D341Med (cell line): Measurements from ENCODE around the gene PITPNM1.
"Not testable (repeated sequence)": the region's sequence is repeated elsewhere in the genome, so short reads cannot be mapped to it uniquely, and the experiment has no call there.

ENCODE experiments used
- DNase-seq: peaks from one replicate; pipeline ENCODE4 v3.0.0; 2012; ENCODE audit warnings: low spot score

The PITPNM1 gene

GRCh38 chr11:67466367-67466766 lies 38.8 kb downstream of the PITPNM1 start:
- DNase-seq = no peak

GRCh38 chr11:67465530-67465929 lies 39.6 kb downstream of the PITPNM1 start:
- not testable (repeated sequence) for DNase-seq

- no peak for DNase-seq
Observed at GRCh38 chr11:67465189-67465510, 40.0 kb downstream of the PITPNM1 start.

GRCh38 chr11:67464411-67465188 lies 40.6 kb downstream of the PITPNM1 start:
- DNase-seq = peak; percentile 33

- DNase-seq = no peak
Observed at GRCh38 chr11:67463680-67464410, 41.3 kb downstream of the PITPNM1 start.

- DNase-seq = peak; percentile 25
Observed at GRCh38 chr11:67463186-67463585, 42.0 kb downstream of the PITPNM1 start.

- DNase-seq = no peak
Observed at GRCh38 chr11:67458266-67458665, 46.9 kb downstream of the PITPNM1 start.

GRCh38 chr11:67457453-67457852 lies 47.7 kb downstream of the PITPNM1 start:
- no peak for DNase-seq

GRCh38 chr11:67456068-67456705 lies 49.0 kb downstream of the PITPNM1 start:
- no peak for DNase-seq

- no peak for DNase-seq
Observed at GRCh38 chr11:67455054-67455453, 50.1 kb downstream of the PITPNM1 start, which contains the start of gene CABP4. CABP4 (plus strand) TSS chr11:67455354; CDS start chr11:67455424, 70 bp downstream.

GRCh38 chr11:67453816-67454732 lies 51.1 kb downstream of the PITPNM1 start:
- DNase-seq = no peak

- no peak for DNase-seq
Observed at GRCh38 chr11:67452141-67452952, 52.8 kb downstream of the PITPNM1 start, which contains the start of gene GPR152. GPR152 (minus strand) TSS chr11:67452729; CDS start chr11:67452724, 5 bp downstream.

GRCh38 chr11:67451658-67451976 lies 53.5 kb downstream of the PITPNM1 start:
- no peak for DNase-seq

GRCh38 chr11:67450796-67451657 lies 54.1 kb downstream of the PITPNM1 start:
- DNase-seq = no peak

- DNase-seq = no peak
Observed at GRCh38 chr11:67449116-67449844, 55.9 kb downstream of the PITPNM1 start.

- no peak for DNase-seq
Observed at GRCh38 chr11:67448220-67448609, 56.9 kb downstream of the PITPNM1 start.

GRCh38 chr11:67445515-67445914 lies 59.6 kb downstream of the PITPNM1 start:
- DNase-seq = no peak

- no peak for DNase-seq
Observed at GRCh38 chr11:67442504-67443404, 62.4 kb downstream of the PITPNM1 start.
